Esophagus squamous epithelium (tissue), 5 donors: ENCODE data around the gene OLFML1. TPM values are rescaled to one million over a fixed set of nuclear protein-coding genes. Genes with fewer than 3 reads are reported as not detected.

Source experiments
- DNase-seq: peaks from one replicate; lab custom pipeline; 2025; lab: John Stamatoyannopoulos, UW
- H3K27ac ChIP-seq, 4 donors: fragments of 200-600 bp; sonication (generic); one replicate each; pipeline ENCODE4 v1.5.1; 2016 to 2019; ENCODE audit warnings: mild to moderate bottlenecking in 1 of 4
- H3K27me3 ChIP-seq, 4 donors: fragments of 200-600 bp; sonication (generic); 1 replicate in 3 of 4; 2 replicates in 1 of 4; pipeline versions ENCODE4 v1.5.1 to v1.6.0; 2017 to 2021; ENCODE audit warnings: antibody characterized with exemption in 1 of 4
- H3K36me3 ChIP-seq, 3 donors: fragments of 200-600 bp; sonication (generic); one replicate each; pipeline ENCODE4 v1.5.1; 2016 to 2019
- H3K4me1 ChIP-seq, 3 donors: fragments of 200-600 bp; sonication (generic); one replicate each; pipeline ENCODE4 v1.5.1; 2017 to 2019
- H3K4me3 ChIP-seq, 4 donors: fragments of 200-600 bp; sonication (generic); 1 replicate in 3 of 4; 2 replicates in 1 of 4; pipeline ENCODE4 v1.5.1; 2016 to 2019; ENCODE audit warnings: mild to moderate bottlenecking in 2 of 4, moderate library complexity in 1 of 4
- H3K9me3 ChIP-seq, 3 donors: fragments of 200-600 bp; sonication (generic); one replicate each; pipeline ENCODE4 v1.5.1; 2016 to 2019
- CTCF ChIP-seq, 6 experiments: fragments of 450-650 bp in 4 of 6; fragments of 200-600 bp in 2 of 6; sonication (generic) in 2 of 6; IDR thresholded peaks; one replicate each; pipeline ENCODE4 v1.5.1; 2016 to 2019; ENCODE audit warnings: antibody characterized with exemption in 6 of 6, mild to moderate bottlenecking in 4 of 6, moderate library complexity in 4 of 6
- POLR2A ChIP-seq, 4 donors: fragments of 450-650 bp; IDR thresholded peaks; one replicate each; pipeline ENCODE4 v1.6.1; 2017; ENCODE audit warnings: antibody characterized with exemption in 4 of 4, mild to moderate bottlenecking in 4 of 4, moderate library complexity in 3 of 4
- WGBS, 2 donors: methylation state at CpG; one replicate each; pipeline ENCODE4 v1.1.5; 2018; 5-methylcytosine and 5-hydroxymethylcytosine counted together
- intact Hi-C: fragments of 100-400 bp; cut with DNase I; formaldehyde crosslinking; loops from one replicate; pipeline ENCODE4 v1.15.0; 2022
- total RNA-seq, 4 donors: library from RNA; depleted of rRNA; stranded (reverse); fragments of >200 nt; gene quantifications; one replicate each; pipeline ENCODE4 v1.1.0, GENCODE V29; 2016
- donor health status: DM: yes; HTN: yes; CAD: no.

The OLFML1 gene
- total RNA-seq, 4 donors from 2014 or later, result 0.35 to 6.3 (median 2.4) TPM; not detected in 1

GRCh38 chr11:7490054-7490453 is 4.7 kb downstream of the OLFML1 start:
- Histone ChIP-seq H3K9me3 (no peaks in the 10 kb centered on the region), H3K4me1 (peaks cover 6 to 18% (median 6%) of the 10 kb centered on the region in 3 donors), H3K4me3 (no peak overlapping the region), H3K36me3 (no peaks in the 10 kb centered on the region), H3K27ac (peak overlapping the region in 1 of 4 donors; percentile 79), H3K27me3 (no peaks in the 10 kb centered on the region)
- no peak for DNase-seq
- TF ChIP-seq POLR2A (IDR thresholded peaks at IDR 0.05) (no peak), CTCF (IDR thresholded peaks at IDR 0.05) (no peak)
- WGBS, 2 donors, result 82 to 86% methylated on average over 3 to 4 of the region's 4 CpGs
- intact Hi-C loops, result no loop called here

- peak overlapping the region in 1 of 4 donors; percentile 79 for H3K27ac ChIP-seq
- TF ChIP-seq POLR2A (IDR thresholded peaks at IDR 0.05), result no peak
- WGBS, 2 donors, result 81 to 92% methylated on average over 1 of the region's 1 CpG
- DNase-seq, result no peak
- H3K9me3 ChIP-seq, result no peaks in the 10 kb centered on the region
- H3K4me3 ChIP-seq, result no peak overlapping the region
- H3K36me3 ChIP-seq, result no peaks in the 10 kb centered on the region
- no peaks in the 10 kb centered on the region for H3K27me3 ChIP-seq
- intact Hi-C loops, result no loop called here
- peaks cover 6 to 18% (median 6%) of the 10 kb centered on the region in 3 donors for H3K4me1 ChIP-seq
Measured at GRCh38 chr11:7490535-7490934, 5.2 kb downstream of the OLFML1 start.

GRCh38 chr11:7492253-7492652 is 6.9 kb downstream of the OLFML1 start:
- H3K36me3 ChIP-seq, result no peaks in the 10 kb centered on the region
- DNase-seq, result no peak
- WGBS, 2 donors, result 76 to 100% methylated on average over 1 of the region's 1 CpG

GRCh38 chr11:7493670-7494069 is 8.4 kb downstream of the OLFML1 start:
- Histone ChIP-seq H3K27ac (no peak overlapping the region), H3K27me3 (no peaks in the 10 kb centered on the region), H3K4me3 (no peak overlapping the region), H3K9me3 (no peaks in the 10 kb centered on the region), H3K36me3 (no peaks in the 10 kb centered on the region), H3K4me1 (peaks cover 6 to 18% (median 6%) of the 10 kb centered on the region in 3 donors)
- intact Hi-C loops, result no loop called here
- WGBS, 2 donors, result 65 to 81% methylated on average over 2 of the region's 2 CpGs
- no peak for DNase-seq
- TF ChIP-seq POLR2A (IDR thresholded peaks at IDR 0.05) (no peak), CTCF (IDR thresholded peaks at IDR 0.05) (no peak)

More at GRCh38 chr11:7492253-7492652, 6.9 kb downstream of the OLFML1 start:
- Histone ChIP-seq H3K9me3 (no peaks in the 10 kb centered on the region), H3K27ac (no peak overlapping the region), H3K4me1 (peaks cover 6 to 18% (median 6%) of the 10 kb centered on the region in 3 donors), H3K27me3 (no peaks in the 10 kb centered on the region), H3K4me3 (no peak overlapping the region)
- intact Hi-C loops, result no loop called here
- TF ChIP-seq POLR2A (IDR thresholded peaks at IDR 0.05) (no peak), CTCF (IDR thresholded peaks at IDR 0.05) (no peak)

- no peak overlapping the region for H3K4me3 ChIP-seq
- DNase-seq, result no peak
Measured at GRCh38 chr11:7494086-7494745, 8.9 kb downstream of the OLFML1 start.

More at GRCh38 chr11:7494086-7494745, 8.9 kb downstream of the OLFML1 start:
- Histone ChIP-seq H3K27me3 (no peaks in the 10 kb centered on the region), H3K36me3 (no peaks in the 10 kb centered on the region), H3K4me1 (peaks cover 6 to 18% (median 6%) of the 10 kb centered on the region in 3 donors), H3K27ac (no peak overlapping the region), H3K9me3 (no peaks in the 10 kb centered on the region)
- intact Hi-C loops, result no loop called here
- TF ChIP-seq CTCF (IDR thresholded peaks at IDR 0.05) (no peak), POLR2A (IDR thresholded peaks at IDR 0.05) (no peak)
- WGBS, 2 donors, result 40 to 55% methylated on average over 5 of the region's 5 CpGs
